Measurements from ENCODE around the gene PATE1.
A peak's percentile ranks its signal among the peaks of the same experiment; 100 is the strongest.

The PATE1 gene

GRCh38 chr11:125720781-125721180 lies 25.3 kb upstream of the PATE1 start:
- H4K91ac ChIP-seq (ENCODE audit: low read depth, low read length), result no peak overlapping the region
- no peak overlapping the region for H4K12ac ChIP-seq (ENCODE audit: low read depth, low read length)
- no peak overlapping the region for H2AFZ ChIP-seq (ENCODE audit: insufficient read depth, low read length, poor library complexity)
- H3K9ac ChIP-seq (ENCODE audit: low read length), result no peak overlapping the region
- H2BK5ac ChIP-seq (ENCODE audit: low read depth, low read length, poor library complexity), result no peak overlapping the region
- no peak for DNase-seq
- H4K8ac ChIP-seq (ENCODE audit: low read depth, low read length), result no peak overlapping the region
- H3K4me2 ChIP-seq (ENCODE audit: low read length), result no peak overlapping the region
- no peaks in the 10 kb centered on the region for H3K9me3 ChIP-seq (ENCODE audit: insufficient read depth, low read depth, low read length)
- no peak overlapping the region for H2BK120ac ChIP-seq (ENCODE audit: insufficient read depth, low read length, poor library complexity)
- no peak overlapping the region for H2BK12ac ChIP-seq (ENCODE audit: low read length)
- no peak overlapping the region for H3K27ac ChIP-seq (ENCODE audit: low read depth, low read length)
- H3K79me2 ChIP-seq (ENCODE audit: control insufficient read depth, insufficient read depth, low read length, poor library complexity), result no peaks in the 10 kb centered on the region
- H3K4ac ChIP-seq (ENCODE audit: low read depth, low read length), result no peak overlapping the region
- no CpG with 5 or more reads among the region's 6 CpGs for WGBS (ENCODE audit: extremely low coverage, insufficient coverage, insufficient read length)
- no peaks in the 10 kb centered on the region for H3K79me1 ChIP-seq (ENCODE audit: low read length)
- no peak overlapping the region for H3K23ac ChIP-seq (ENCODE audit: low read length)
- no peak overlapping the region for H3K18ac ChIP-seq (ENCODE audit: low read length)
- H3K14ac ChIP-seq (ENCODE audit: low read length), result no peak overlapping the region
- no peak overlapping the region for H3K4me3 ChIP-seq (ENCODE audit: low read depth, low read length)
- no peaks in the 10 kb centered on the region for H3K36me3 ChIP-seq (ENCODE audit: control insufficient read depth in 1 of 2, insufficient read depth in 2 of 2, low read length in 2 of 2)
- H3K27me3 ChIP-seq (ENCODE audit: insufficient read depth, low read length), result no peaks in the 10 kb centered on the region
- H3K4me1 ChIP-seq (ENCODE audit: control insufficient read depth in 1 of 2, insufficient read depth in 2 of 2, low read length in 2 of 2), result no peaks in the 10 kb centered on the region
- no peak overlapping the region for H2AK5ac ChIP-seq (ENCODE audit: low read length)

DNA sequence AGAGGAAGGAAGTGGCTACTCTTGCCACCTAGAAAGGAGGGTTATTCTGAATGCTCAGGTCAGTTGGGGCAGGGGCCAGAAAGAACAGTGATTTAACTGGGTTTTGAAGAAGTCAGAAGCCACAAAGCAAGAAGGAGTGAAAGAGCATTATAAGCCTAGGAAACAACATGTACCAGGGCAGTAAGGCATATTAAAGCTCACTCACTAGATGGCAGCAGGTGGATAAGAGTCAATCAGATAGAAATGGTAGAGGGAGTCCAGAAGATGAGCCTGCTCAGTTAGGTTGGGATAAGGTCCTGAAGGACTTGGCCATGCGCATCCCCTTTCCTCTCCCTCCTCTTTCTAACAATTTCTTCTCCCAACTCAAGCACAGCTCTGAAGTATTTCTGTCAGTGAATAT lies 22.0 kb upstream of the PATE1 start:
- WGBS (ENCODE audit: extremely low coverage, insufficient coverage, insufficient read length), result no CpG with 5 or more reads among the region's 1 CpG
- no peak overlapping the region for H4K91ac ChIP-seq (ENCODE audit: low read depth, low read length)
- H2BK12ac ChIP-seq (ENCODE audit: low read length), result no peak overlapping the region
- no peak overlapping the region for H2BK120ac ChIP-seq (ENCODE audit: insufficient read depth, low read length, poor library complexity)
- H3K4me3 ChIP-seq (ENCODE audit: low read depth, low read length), result no peak overlapping the region
- H2AK5ac ChIP-seq (ENCODE audit: low read length), result no peak overlapping the region
- H3K18ac ChIP-seq (ENCODE audit: low read length), result no peak overlapping the region
- H2BK5ac ChIP-seq (ENCODE audit: low read depth, low read length, poor library complexity), result no peak overlapping the region
- H3K27me3 ChIP-seq (ENCODE audit: insufficient read depth, low read length), result no peaks in the 10 kb centered on the region
- no peak overlapping the region for H4K12ac ChIP-seq (ENCODE audit: low read depth, low read length)
- no peak overlapping the region for H3K23ac ChIP-seq (ENCODE audit: low read length)
- no peak overlapping the region for H3K4ac ChIP-seq (ENCODE audit: low read depth, low read length)
- H3K14ac ChIP-seq (ENCODE audit: low read length), result no peak overlapping the region
- H3K9me3 ChIP-seq (ENCODE audit: insufficient read depth, low read depth, low read length), result no peaks in the 10 kb centered on the region
- no peak overlapping the region for H3K27ac ChIP-seq (ENCODE audit: low read depth, low read length)
- H3K9ac ChIP-seq (ENCODE audit: low read length), result no peak overlapping the region
- no peaks in the 10 kb centered on the region for H3K79me1 ChIP-seq (ENCODE audit: low read length)
- no peaks in the 10 kb centered on the region for H3K4me1 ChIP-seq (ENCODE audit: control insufficient read depth in 1 of 2, insufficient read depth in 2 of 2, low read length in 2 of 2)
- DNase-seq, result no peak
- no peak overlapping the region for H2AFZ ChIP-seq (ENCODE audit: insufficient read depth, low read length, poor library complexity)
- H3K36me3 ChIP-seq (ENCODE audit: control insufficient read depth in 1 of 2, insufficient read depth in 2 of 2, low read length in 2 of 2), result no peaks in the 10 kb centered on the region
- H3K79me2 ChIP-seq (ENCODE audit: control insufficient read depth, insufficient read depth, low read length, poor library complexity), result no peaks in the 10 kb centered on the region
- H4K8ac ChIP-seq (ENCODE audit: low read depth, low read length), result no peak overlapping the region
- H3K4me2 ChIP-seq (ENCODE audit: low read length), result no peak overlapping the region

DNA sequence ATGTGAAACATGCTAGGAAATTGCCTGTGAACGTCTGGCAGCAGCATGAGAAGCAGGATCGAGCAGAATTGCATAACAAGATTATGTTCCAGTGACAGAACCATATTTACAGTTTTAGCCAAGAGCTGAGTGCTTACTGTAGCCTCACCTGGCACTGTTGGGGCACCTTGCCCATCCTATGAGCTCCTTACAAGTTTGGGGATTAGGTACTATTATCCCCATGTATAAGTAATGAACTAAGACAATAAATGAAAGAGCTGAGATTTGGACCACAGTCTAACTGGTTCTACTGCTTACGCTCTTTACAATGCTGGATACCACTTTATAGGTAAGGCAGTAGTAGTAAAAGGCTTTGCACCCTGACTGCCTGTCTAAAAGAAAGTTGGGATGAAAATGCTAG lies 17.1 kb upstream of the PATE1 start:
- H3K79me1 ChIP-seq (ENCODE audit: low read length), result no peaks in the 10 kb centered on the region
- H3K14ac ChIP-seq (ENCODE audit: low read length), result no peak overlapping the region
- H3K27ac ChIP-seq (ENCODE audit: low read depth, low read length), result no peak overlapping the region
- no peak overlapping the region for H3K23ac ChIP-seq (ENCODE audit: low read length)
- no peaks in the 10 kb centered on the region for H3K79me2 ChIP-seq (ENCODE audit: control insufficient read depth, insufficient read depth, low read length, poor library complexity)
- H2AFZ ChIP-seq (ENCODE audit: insufficient read depth, low read length, poor library complexity), result no peak overlapping the region
- H3K4me1 ChIP-seq (ENCODE audit: control insufficient read depth in 1 of 2, insufficient read depth in 2 of 2, low read length in 2 of 2), result no peaks in the 10 kb centered on the region
- no peak overlapping the region for H3K9ac ChIP-seq (ENCODE audit: low read length)
- H4K12ac ChIP-seq (ENCODE audit: low read depth, low read length), result no peak overlapping the region
- no peak overlapping the region for H3K4me2 ChIP-seq (ENCODE audit: low read length)
- no peak overlapping the region for H3K4ac ChIP-seq (ENCODE audit: low read depth, low read length)
- no peaks in the 10 kb centered on the region for H3K9me3 ChIP-seq (ENCODE audit: insufficient read depth, low read depth, low read length)
- no peak overlapping the region for H4K8ac ChIP-seq (ENCODE audit: low read depth, low read length)
- no peak overlapping the region for H4K91ac ChIP-seq (ENCODE audit: low read depth, low read length)
- H2BK120ac ChIP-seq (ENCODE audit: insufficient read depth, low read length, poor library complexity), result no peak overlapping the region
- no peak overlapping the region for H3K4me3 ChIP-seq (ENCODE audit: low read depth, low read length)
- no peak overlapping the region for H3K18ac ChIP-seq (ENCODE audit: low read length)
- H2BK5ac ChIP-seq (ENCODE audit: low read depth, low read length, poor library complexity), result no peak overlapping the region
- WGBS (ENCODE audit: extremely low coverage, insufficient coverage, insufficient read length), result no CpG with 5 or more reads among the region's 3 CpGs
- no peak overlapping the region for H2BK12ac ChIP-seq (ENCODE audit: low read length)
- DNase-seq, result no peak
- H3K36me3 ChIP-seq (ENCODE audit: control insufficient read depth in 1 of 2, insufficient read depth in 2 of 2, low read length in 2 of 2), result no peaks in the 10 kb centered on the region
- H2AK5ac ChIP-seq (ENCODE audit: low read length), result no peak overlapping the region
- no peaks in the 10 kb centered on the region for H3K27me3 ChIP-seq (ENCODE audit: insufficient read depth, low read length)

- Histone ChIP-seq H4K12ac (ENCODE audit: low read depth, low read length) (no peak overlapping the region), H3K9me3 (ENCODE audit: insufficient read depth, low read depth, low read length) (no peaks in the 10 kb centered on the region), H3K27me3 (ENCODE audit: insufficient read depth, low read length) (no peaks in the 10 kb centered on the region), H3K23ac (ENCODE audit: low read length) (no peak overlapping the region), H2AFZ (ENCODE audit: insufficient read depth, low read length, poor library complexity) (no peak overlapping the region), H3K36me3 (ENCODE audit: control insufficient read depth in 1 of 2, insufficient read depth in 2 of 2, low read length in 2 of 2) (no peaks in the 10 kb centered on the region), H2BK12ac (ENCODE audit: low read length) (no peak overlapping the region), H3K9ac (ENCODE audit: low read length) (no peak overlapping the region), H3K4me2 (ENCODE audit: low read length) (no peak overlapping the region), H2AK5ac (ENCODE audit: low read length) (no peak overlapping the region), H3K4me3 (ENCODE audit: low read depth, low read length) (no peak overlapping the region), H3K14ac (ENCODE audit: low read length) (no peak overlapping the region), H3K4ac (ENCODE audit: low read depth, low read length) (no peak overlapping the region), H4K8ac (ENCODE audit: low read depth, low read length) (no peak overlapping the region), H2BK5ac (ENCODE audit: low read depth, low read length, poor library complexity) (no peak overlapping the region), H4K91ac (ENCODE audit: low read depth, low read length) (no peak overlapping the region), H3K79me2 (ENCODE audit: control insufficient read depth, insufficient read depth, low read length, poor library complexity) (no peaks in the 10 kb centered on the region), H3K27ac (ENCODE audit: low read depth, low read length) (no peak overlapping the region), H2BK120ac (ENCODE audit: insufficient read depth, low read length, poor library complexity) (no peak overlapping the region), H3K4me1 (ENCODE audit: control insufficient read depth in 1 of 2, insufficient read depth in 2 of 2, low read length in 2 of 2) (no peaks in the 10 kb centered on the region), H3K18ac (ENCODE audit: low read length) (no peak overlapping the region), H3K79me1 (ENCODE audit: low read length) (no peaks in the 10 kb centered on the region)
- no peak for DNase-seq
Measured at GRCh38 chr11:125740617-125741016, 5.5 kb upstream of the PATE1 start.

GRCh38 chr11:125743681-125744080 lies 2.4 kb upstream of the PATE1 start:
- DNase-seq, result peak; percentile 54 to 69
- no peak overlapping the region for H3K4me3 ChIP-seq (ENCODE audit: low read depth, low read length)
- H3K4me2 ChIP-seq (ENCODE audit: low read length), result no peak overlapping the region
- no peak overlapping the region for H2AK5ac ChIP-seq (ENCODE audit: low read length)
- no peaks in the 10 kb centered on the region for H3K79me2 ChIP-seq (ENCODE audit: control insufficient read depth, insufficient read depth, low read length, poor library complexity)
- no peak overlapping the region for H4K8ac ChIP-seq (ENCODE audit: low read depth, low read length)
- no peak overlapping the region for H3K27ac ChIP-seq (ENCODE audit: low read depth, low read length)
- H3K4me1 ChIP-seq (ENCODE audit: control insufficient read depth in 1 of 2, insufficient read depth in 2 of 2, low read length in 2 of 2), result no peaks in the 10 kb centered on the region
- H3K79me1 ChIP-seq (ENCODE audit: low read length), result no peaks in the 10 kb centered on the region
- no peak overlapping the region for H3K14ac ChIP-seq (ENCODE audit: low read length)
- H3K9ac ChIP-seq (ENCODE audit: low read length), result no peak overlapping the region
- no peak overlapping the region for H2AFZ ChIP-seq (ENCODE audit: insufficient read depth, low read length, poor library complexity)
- H3K27me3 ChIP-seq (ENCODE audit: insufficient read depth, low read length), result no peaks in the 10 kb centered on the region
- H2BK120ac ChIP-seq (ENCODE audit: insufficient read depth, low read length, poor library complexity), result no peak overlapping the region
- H3K23ac ChIP-seq (ENCODE audit: low read length), result no peak overlapping the region
- no peaks in the 10 kb centered on the region for H3K9me3 ChIP-seq (ENCODE audit: insufficient read depth, low read depth, low read length)
- H4K91ac ChIP-seq (ENCODE audit: low read depth, low read length), result no peak overlapping the region
- no peak overlapping the region for H3K18ac ChIP-seq (ENCODE audit: low read length)
- H3K36me3 ChIP-seq (ENCODE audit: control insufficient read depth in 1 of 2, insufficient read depth in 2 of 2, low read length in 2 of 2), result no peaks in the 10 kb centered on the region
- H4K12ac ChIP-seq (ENCODE audit: low read depth, low read length), result peak overlapping the region; percentile 30
- WGBS (ENCODE audit: extremely low coverage, insufficient coverage, insufficient read length), result no CpG with 5 or more reads among the region's 1 CpG
- H2BK5ac ChIP-seq (ENCODE audit: low read depth, low read length, poor library complexity), result no peak overlapping the region
- no peak overlapping the region for H2BK12ac ChIP-seq (ENCODE audit: low read length)
- no peak overlapping the region for H3K4ac ChIP-seq (ENCODE audit: low read depth, low read length)
